ENCODE data around the gene PIM1.

PIM1 gene

GRCh38 chr6:37222125-37222967 lies 52.4 kb downstream of the PIM1 start:
- peak; percentile 86 to 87 for DNase-seq

GRCh38 chr6:37222992-37223391 lies 53.0 kb downstream of the PIM1 start:
- TF ChIP-seq GATA1 (IDR thresholded peaks at IDR 0.05; ENCODE audit: low read depth, low read length) (no peak), POLR2A (IDR thresholded peaks at IDR 0.05; ENCODE audit: low read length) (no peak)
- no peak for DNase-seq

More at GRCh38 chr6:37222125-37222967, 52.4 kb downstream of the PIM1 start:
- TF ChIP-seq POLR2A (IDR thresholded peaks at IDR 0.05; ENCODE audit: low read length) (no peak), GATA1 (IDR thresholded peaks at IDR 0.05; ENCODE audit: low read depth, low read length) (no peak)
